GM12878 (cell line): ENCODE results near the gene EXD1.

Experiments used
- CBX5 ChIP-seq: sonication (generic); IDR thresholded peaks from 2 replicates; pipeline ENCODE4 v1.6.1; 2016; ENCODE audit warnings: low read depth, moderate library complexity, mild to moderate bottlenecking, inconsistent platforms
- GATAD2B ChIP-seq: fragments of 450-650 bp; conservative IDR thresholded peaks from 2 replicates; pipeline ENCODE4 v1.6.1; 2017; ENCODE audit warnings: low read depth, mild to moderate bottlenecking, moderate library complexity
- NRF1 ChIP-seq: conservative IDR thresholded peaks from 2 replicates; pipeline ENCODE4 v1.6.1; 2011; ENCODE audit warnings: mild to moderate bottlenecking, low read depth, low read length, improper control_type of control experiment

DNA sequence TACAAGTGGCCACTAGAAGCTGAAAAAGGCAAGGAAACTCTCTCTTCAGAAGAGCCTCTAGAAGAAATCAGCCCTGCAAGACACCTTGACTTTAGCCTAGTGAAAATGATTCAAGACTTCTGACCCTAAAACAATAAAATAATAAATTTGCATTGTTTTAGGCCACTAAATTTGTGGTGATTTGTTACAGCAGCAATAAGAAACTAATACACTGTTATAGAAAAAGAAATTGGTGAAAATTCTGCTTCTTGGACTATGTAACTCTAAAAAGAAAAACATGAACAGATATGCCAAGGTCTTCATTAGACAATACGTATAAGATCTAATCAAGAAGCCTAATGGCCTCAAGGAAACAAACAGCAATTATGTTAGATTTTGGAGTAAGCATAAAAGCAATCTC, 36.1 kb downstream of the EXD1 start:
- TF ChIP-seq GATAD2B (no peak), CBX5 (no peak), NRF1 (no peak)
